ENCODE results near the gene ANK3.

GRCh38 chr10:60009710-60010383 is 379.8 kb downstream of the ANK3 start:
- no peak for TF ChIP-seq CTCF (IDR thresholded peaks at IDR 0.05 in 4 of 5, conservative IDR thresholded peaks at IDR 0.05 in 1 of 5)
- no peak for TF ChIP-seq POLR2A (IDR thresholded peaks at IDR 0.05)
